HG02610 (cell line): ENCODE results near the gene CD68.
"Not testable (repeated sequence)": the region's sequence is repeated elsewhere in the genome, so short reads cannot be mapped to it uniquely, and the experiment has no call there.

Experiments used
- ATAC-seq: cut with Tn5 transposase; IDR thresholded peaks from one replicate; pipeline ENCODE4 v1.9.1; 2021; ENCODE audit warnings: mild to moderate bottlenecking, moderate library complexity; ENCODE audit not compliant: unreplicated experiment

CD68 gene

GRCh38 chr17:7606280-7606679 is 26.8 kb downstream of the CD68 start:
- no peak for ATAC-seq

GRCh38 chr17:7610641-7611040 is 31.2 kb downstream of the CD68 start:
- ATAC-seq: no peak

- no peak for ATAC-seq
Measured at GRCh38 chr17:7611635-7612293, 32.3 kb downstream of the CD68 start.

- no peak for ATAC-seq
Measured at GRCh38 chr17:7612294-7612640, 32.8 kb downstream of the CD68 start.

GRCh38 chr17:7613769-7614424 is 34.5 kb downstream of the CD68 start:
- ATAC-seq: no peak

GRCh38 chr17:7614425-7615264 is 35.2 kb downstream of the CD68 start, which contains the start of gene FXR2:
Gene FXR2, minus strand, starts transcription at chr17:7614897. Its CDS starts 365 bp downstream, at chr17:7614532.
- ATAC-seq: peak; percentile 88

- ATAC-seq: no peak
Measured at GRCh38 chr17:7615265-7615747, 35.9 kb downstream of the CD68 start.

- ATAC-seq: no peak
Measured at GRCh38 chr17:7618608-7619007, 39.2 kb downstream of the CD68 start.

GRCh38 chr17:7620835-7621234 is 41.4 kb downstream of the CD68 start:
- no peak for ATAC-seq

GRCh38 chr17:7623661-7624060 is 44.2 kb downstream of the CD68 start:
- ATAC-seq: no peak

GRCh38 chr17:7625749-7626148 is 46.3 kb downstream of the CD68 start:
- ATAC-seq: not testable (repeated sequence)

GRCh38 chr17:7626307-7626706 is 46.9 kb downstream of the CD68 start:
- ATAC-seq: no peak

GRCh38 chr17:7626956-7627249 is 47.5 kb downstream of the CD68 start:
- ATAC-seq: no peak

GRCh38 chr17:7627250-7628121 is 48.0 kb downstream of the CD68 start, which contains the start of gene SAT2:
Gene SAT2, minus strand, starts transcription at chr17:7627821. Its CDS starts 186 bp downstream, at chr17:7627635.
- peak; percentile 89 for ATAC-seq

- no peak for ATAC-seq
Measured at GRCh38 chr17:7629939-7630571, 50.6 kb downstream of the CD68 start, which contains the start of gene SHBG. Gene SHBG, plus strand, starts transcription at chr17:7630135. Its CDS starts 38 bp downstream, at chr17:7630173.
